ENCODE data around the gene ATF6. TPM values are rescaled to one million over a fixed set of nuclear protein-coding genes. Genes with fewer than 3 reads are reported as not detected.

Gene ATF6
- total RNA-seq, 1 donor from 2014 or later: 21.1 TPM

GRCh38 chr1:161737625-161738024, 28.5 kb upstream of the ATF6 start:
- Histone ChIP-seq H3K27ac (no peak overlapping the region), H3K27me3 (no peaks in the 10 kb centered on the region), H3K36me3 (no peaks in the 10 kb centered on the region), H3K4me3 (no peak overlapping the region), H3K4me1 (peaks cover 5% of the 10 kb centered on the region), H3K9me3 (no peaks in the 10 kb centered on the region)
- intact Hi-C loops (cut with DNase I): no loop called here
- TF ChIP-seq POLR2AphosphoS5 (IDR thresholded peaks at IDR 0.05; ENCODE audit: insufficient read depth in 1 of 2, low read depth in 1 of 2): no peak
- no peak for DNase-seq (ENCODE audit: extremely low spot score in 2 of 2)

GRCh38 chr1:161738627-161739287, 27.4 kb upstream of the ATF6 start:
- no peak overlapping the region for H3K27ac ChIP-seq
- no peak for DNase-seq (ENCODE audit: extremely low spot score in 2 of 2)

GRCh38 chr1:161739865-161740566, 26.1 kb upstream of the ATF6 start:
- Histone ChIP-seq H3K9me3 (no peaks in the 10 kb centered on the region), H3K4me1 (no peaks in the 10 kb centered on the region), H3K27ac (no peak overlapping the region), H3K27me3 (no peaks in the 10 kb centered on the region), H3K4me3 (no peak overlapping the region), H3K36me3 (no peaks in the 10 kb centered on the region)
- intact Hi-C loops (cut with DNase I): no loop called here
- TF ChIP-seq POLR2AphosphoS5 (IDR thresholded peaks at IDR 0.05; ENCODE audit: insufficient read depth in 1 of 2, low read depth in 1 of 2): no peak
- no peak for TF ChIP-seq POLR2A (IDR thresholded peaks at IDR 0.05)
- no peak for TF ChIP-seq CTCF (IDR thresholded peaks at IDR 0.05)
- no peak for DNase-seq (ENCODE audit: extremely low spot score in 2 of 2)

More at GRCh38 chr1:161738627-161739287, 27.4 kb upstream of the ATF6 start:
- TF ChIP-seq CTCF (IDR thresholded peaks at IDR 0.05): no peak
- TF ChIP-seq POLR2A (IDR thresholded peaks at IDR 0.05): no peak
- no peaks in the 10 kb centered on the region for H3K27me3 ChIP-seq
- H3K4me3 ChIP-seq: no peak overlapping the region
- no peaks in the 10 kb centered on the region for H3K36me3 ChIP-seq
- H3K4me1 ChIP-seq: peaks cover 4% of the 10 kb centered on the region
- intact Hi-C loops (cut with DNase I): no loop called here
- no peaks in the 10 kb centered on the region for H3K9me3 ChIP-seq

- no peaks in the 10 kb centered on the region for H3K4me1 ChIP-seq
- DNase-seq (ENCODE audit: extremely low spot score in 2 of 2): no peak
- intact Hi-C loops (cut with DNase I): no loop called here
- H3K36me3 ChIP-seq: no peaks in the 10 kb centered on the region
- no peak overlapping the region for H3K4me3 ChIP-seq
- H3K27me3 ChIP-seq: no peaks in the 10 kb centered on the region
- no peak for TF ChIP-seq CTCF (IDR thresholded peaks at IDR 0.05)
- TF ChIP-seq POLR2A (IDR thresholded peaks at IDR 0.05): no peak
- no peak for TF ChIP-seq POLR2AphosphoS5 (IDR thresholded peaks at IDR 0.05; ENCODE audit: insufficient read depth in 1 of 2, low read depth in 1 of 2)
- H3K9me3 ChIP-seq: no peaks in the 10 kb centered on the region
- H3K27ac ChIP-seq: no peak overlapping the region
These were observed 25.2 kb upstream of the ATF6 start for GRCh38 chr1:161740921-161741320.

- Histone ChIP-seq H3K4me1 (no peaks in the 10 kb centered on the region), H3K9me3 (no peaks in the 10 kb centered on the region), H3K27me3 (no peaks in the 10 kb centered on the region), H3K36me3 (no peaks in the 10 kb centered on the region), H3K27ac (no peak overlapping the region), H3K4me3 (no peak overlapping the region)
- intact Hi-C loops (cut with DNase I): no loop called here
- TF ChIP-seq CTCF (IDR thresholded peaks at IDR 0.05): no peak
- no peak for TF ChIP-seq POLR2A (IDR thresholded peaks at IDR 0.05)
- no peak for TF ChIP-seq POLR2AphosphoS5 (IDR thresholded peaks at IDR 0.05; ENCODE audit: insufficient read depth in 1 of 2, low read depth in 1 of 2)
- no peak for DNase-seq (ENCODE audit: extremely low spot score in 2 of 2)
These were observed 22.9 kb upstream of the ATF6 start for GRCh38 chr1:161743231-161743630.
